Transverse colon (tissue), 4 donors: ENCODE results near the gene RTL5. TPM values are rescaled to one million over a fixed set of nuclear protein-coding genes. Genes with fewer than 3 reads are reported as not detected.

Experiments
- DNase-seq: peaks from one replicate; pipeline ENCODE4 v3.0.0-alpha.2; 2019
- H3K27ac ChIP-seq, 4 donors: fragments of 200-600 bp; sonication (generic); 2 replicates each; pipeline ENCODE4 v1.5.1; 2016 to 2018; ENCODE audit warnings: inconsistent platforms in 4 of 4
- H3K27me3 ChIP-seq: fragments of 200-600 bp; sonication (generic); 2 replicates; pipeline ENCODE4 v1.5.1; 2017; ENCODE audit warnings: inconsistent platforms
- H3K36me3 ChIP-seq, 4 donors: fragments of 200-600 bp; sonication (generic); 2 replicates each; pipeline ENCODE4 v1.5.1; 2017 to 2019; ENCODE audit warnings: inconsistent platforms in 4 of 4
- H3K4me1 ChIP-seq, 4 donors: fragments of 200-600 bp; sonication (generic); 2 replicates each; pipeline ENCODE4 v1.5.1; 2017 to 2020; ENCODE audit warnings: inconsistent platforms in 4 of 4
- H3K4me3 ChIP-seq, 4 donors: fragments of 200-600 bp; sonication (generic); 1 replicate in 1 of 4; 2 replicates in 3 of 4; pipeline versions ENCODE4 v1.5.1 to v1.6.1; 2017 to 2019; ENCODE audit warnings: inconsistent platforms in 4 of 4
- H3K9me3 ChIP-seq, 2 donors: fragments of 200-600 bp; sonication (generic); 2 replicates each; pipeline ENCODE4 v1.5.1; 2017 to 2019; ENCODE audit warnings: inconsistent platforms in 2 of 2
- CTCF ChIP-seq, 5 experiments: fragments of 200-600 bp in 3 of 5; fragments of 450-650 bp in 2 of 5; sonication (generic) in 3 of 5; IDR thresholded peaks; 1 replicate in 2 of 5; 2 replicates in 3 of 5; pipeline ENCODE4 v1.5.1; 2016 to 2017; ENCODE audit warnings: antibody characterized with exemption in 5 of 5, inconsistent platforms in 3 of 5, mild to moderate bottlenecking in 2 of 5, moderate library complexity in 1 of 5
- EP300 ChIP-seq: sonication (generic); formaldehyde crosslinking; IDR thresholded peaks from one replicate; pipeline ENCODE4 v1.6.1; 2017; ENCODE audit warnings: antibody characterized with exemption, low read depth
- POLR2A ChIP-seq: fragments of 450-650 bp; IDR thresholded peaks from one replicate; pipeline ENCODE4 v1.6.1; 2016; ENCODE audit warnings: antibody characterized with exemption, mild to moderate bottlenecking, moderate library complexity
- POLR2AphosphoS5 ChIP-seq, 3 donors: sonication (generic); formaldehyde crosslinking; IDR thresholded peaks; one replicate each; pipeline ENCODE4 v1.6.1; 2016; ENCODE audit warnings: antibody characterized with exemption in 3 of 3
- WGBS, 2 donors: methylation state at CpG; one replicate each; pipeline ENCODE4 v1.1.5; 2018; ENCODE audit warnings: low coverage in 1 of 2; 5-methylcytosine and 5-hydroxymethylcytosine counted together
- in situ Hi-C, 4 donors: fragments of 200-750 bp; cut with MboI; loops; one replicate each; pipeline versions ENCODE4 v1.15.0 to v1.15.1; 2017; ENCODE audit warnings: low sequenced_read_pairs in 3 of 4, low pct_ligation_motif_present in 1 of 4, low pct_unique_long_range_greater_than_20kb in 1 of 4
- intact Hi-C: fragments of 100-400 bp; cut with DNase I; formaldehyde crosslinking; loops from one replicate; pipeline ENCODE4 v1.15.1; 2023; ENCODE audit warnings: low total_unique reads
- total RNA-seq, 4 donors: library from RNA; depleted of rRNA; stranded (reverse); fragments of >200 nt; gene quantifications; one replicate each; pipeline ENCODE4 v1.1.0, GENCODE V29; 2016

RTL5 gene
- total RNA-seq, 4 donors from 2014 or later: 1.3 to 6.0 (median 2.5) TPM

- WGBS, 2 donors: 80% methylated on average over 6 of the region's 6 CpGs; no CpG with 5 or more reads in 1 of the 2 donors
- intact Hi-C loops (no loop called here), in situ Hi-C loops (loop anchor here in 2 of 4 donors (10.0 kb wide), 2 partner anchors 96 to 116 kb away; no protein-coding TSS in a partner anchor)
- H3K4me1 ChIP-seq: peaks cover 3 to 26% (median 8%) of the 10 kb centered on the region in 4 donors
- DNase-seq: no peak
- no peak for TF ChIP-seq CTCF (IDR thresholded peaks at IDR 0.05)
- TF ChIP-seq EP300: no peak
- no peak for TF ChIP-seq POLR2AphosphoS5 (IDR thresholded peaks at IDR 0.05)
- TF ChIP-seq POLR2A: no peak
- no peaks in the 10 kb centered on the region for H3K36me3 ChIP-seq
- no peak overlapping the region for H3K4me3 ChIP-seq
- H3K9me3 ChIP-seq: no peaks in the 10 kb centered on the region
- peak overlapping the region; percentile 54 to 76 (median 70) for H3K27ac ChIP-seq
- H3K27me3 ChIP-seq: no peaks in the 10 kb centered on the region
These were observed 10.9 kb downstream of the RTL5 start for GRCh38 chrX:72120837-72121236.

- Histone ChIP-seq H3K4me3 (no peak overlapping the region), H3K27me3 (no peaks in the 10 kb centered on the region), H3K9me3 (no peaks in the 10 kb centered on the region), H3K36me3 (no peaks in the 10 kb centered on the region), H3K27ac (no peak overlapping the region), H3K4me1 (peaks cover 0 to 11% (median 8%) of the 10 kb centered on the region in 4 donors)
- no peak for DNase-seq
- 81 to 95% methylated on average over 2 of the region's 2 CpGs for WGBS, 2 donors
- intact Hi-C loops: no loop called here
- TF ChIP-seq CTCF (IDR thresholded peaks at IDR 0.05) (no peak), POLR2A (no peak), EP300 (no peak), POLR2AphosphoS5 (IDR thresholded peaks at IDR 0.05) (no peak)
- in situ Hi-C loops: loop anchor here in 1 of 4 donors (10.0 kb wide), 1 partner anchor 113 kb away; no protein-coding TSS in a partner anchor
These were observed 14.0 kb downstream of the RTL5 start for GRCh38 chrX:72117636-72118210.

GRCh38 chrX:72115380-72115779, 16.3 kb downstream of the RTL5 start:
- Histone ChIP-seq H3K4me1 (peaks cover 0 to under 1% (median 0%) of the 10 kb centered on the region in 4 donors), H3K9me3 (no peaks in the 10 kb centered on the region), H3K36me3 (no peaks in the 10 kb centered on the region), H3K27ac (no peak overlapping the region), H3K4me3 (no peak overlapping the region), H3K27me3 (no peaks in the 10 kb centered on the region)
- intact Hi-C loops (no loop called here), in situ Hi-C loops (loop anchor here in 1 of 4 donors (10.0 kb wide), 1 partner anchor 111 kb away; no protein-coding TSS in a partner anchor)
- no peak for DNase-seq
- TF ChIP-seq POLR2A: no peak
- no peak for TF ChIP-seq EP300
- TF ChIP-seq POLR2AphosphoS5 (IDR thresholded peaks at IDR 0.05): no peak
- TF ChIP-seq CTCF (IDR thresholded peaks at IDR 0.05): no peak
- WGBS, 2 donors: 41% methylated on average over 7 of the region's 7 CpGs; no CpG with 5 or more reads in 1 of the 2 donors

- H3K27ac ChIP-seq: no peak overlapping the region
- 20 to 73% methylated on average over 1 to 4 of the region's 4 CpGs for WGBS, 2 donors
- intact Hi-C loops: no loop called here
These were observed 16.9 kb downstream of the RTL5 start for GRCh38 chrX:72114807-72115206.

More at GRCh38 chrX:72114807-72115206, 16.9 kb downstream of the RTL5 start:
- no peaks in the 10 kb centered on the region for H3K4me1 ChIP-seq
- TF ChIP-seq EP300: no peak
- TF ChIP-seq POLR2A: no peak
- no peak for TF ChIP-seq CTCF (IDR thresholded peaks at IDR 0.05)
- TF ChIP-seq POLR2AphosphoS5 (IDR thresholded peaks at IDR 0.05): no peak
- H3K36me3 ChIP-seq: no peaks in the 10 kb centered on the region
- no peaks in the 10 kb centered on the region for H3K9me3 ChIP-seq
- H3K4me3 ChIP-seq: no peak overlapping the region
- H3K27me3 ChIP-seq: no peaks in the 10 kb centered on the region
- no peak for DNase-seq
- in situ Hi-C loops: loop anchor here in 1 of 4 donors (10.0 kb wide), 1 partner anchor 110 kb away; no protein-coding TSS in a partner anchor
